ENCODE results near the gene SETDB1. TPM values are rescaled to one million over a fixed set of nuclear protein-coding genes. Genes with fewer than 3 reads are reported as not detected.
A peak's percentile ranks its signal among the peaks of the same experiment; 100 is the strongest.

The SETDB1 gene
- total and polyA plus RNA-seq, 4 donors, result 5.4 to 23.7 (median 14.0) TPM

GRCh38 chr1:151008244-151009205 is 82.4 kb downstream of the SETDB1 start, which contains the start of gene PRUNE1 (continued):
- TF ChIP-seq, protein P1, sequence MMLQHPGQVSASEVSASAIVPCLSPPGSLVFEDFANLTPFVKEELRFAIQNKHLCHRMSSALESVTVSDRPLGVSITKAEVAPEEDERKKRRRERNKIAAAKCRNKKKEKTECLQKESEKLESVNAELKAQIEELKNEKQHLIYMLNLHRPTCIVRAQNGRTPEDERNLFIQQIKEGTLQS (IDR thresholded peaks at IDR 0.05), result no peak
- TF ChIP-seq RXRA (IDR thresholded peaks at IDR 0.05) (peak; percentile 70 to 83), GABPA (IDR thresholded peaks at IDR 0.05 in 1 of 2, conservative IDR thresholded peaks at IDR 0.05 in 1 of 2) (peak; percentile 34 to 89)

DNA sequence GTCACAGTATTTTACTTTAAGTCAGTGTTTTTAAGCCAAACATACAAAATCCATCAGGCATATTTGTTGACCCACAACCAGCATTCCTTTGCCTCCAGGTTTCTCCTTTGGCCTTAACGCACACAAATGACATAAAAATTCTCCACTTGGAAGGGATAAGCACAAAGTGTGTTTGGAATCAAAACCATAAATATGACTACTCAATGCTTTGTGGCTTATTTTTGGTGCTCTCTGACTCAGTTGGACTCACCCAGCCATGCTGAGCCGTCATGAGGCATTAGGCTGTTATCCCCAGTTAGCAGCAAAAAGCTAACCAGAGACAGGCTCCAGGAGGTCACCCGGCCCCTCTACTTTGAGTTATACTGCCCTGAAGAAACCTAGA is 83.0 kb downstream of the SETDB1 start:
- TF ChIP-seq RXRA (IDR thresholded peaks at IDR 0.05), result no peak
- no peak for TF ChIP-seq GABPA (IDR thresholded peaks at IDR 0.05 in 1 of 2, conservative IDR thresholded peaks at IDR 0.05 in 1 of 2)
- no peak for TF ChIP-seq YY1 (IDR thresholded peaks at IDR 0.05)
- no peak for TF ChIP-seq JUND (IDR thresholded peaks at IDR 0.05)
- no peak for DNase-seq (ENCODE audit: low spot score)
- H3K9me3 ChIP-seq (ENCODE audit: control insufficient read depth in 4 of 4, low read length in 3 of 4), result no peaks in the 10 kb centered on the region
- H3K4me3 ChIP-seq (ENCODE audit: low read depth in 1 of 3, low read length in 3 of 3), result peak overlapping the region; percentile 53 to 78 (median 76)
- H3K4me1 ChIP-seq (ENCODE audit: control insufficient read depth in 4 of 4, insufficient read depth in 4 of 4, low read length in 3 of 4), result peaks cover 18 to 75% (median 62%) of the 10 kb centered on the region in 4 donors
- H3K27me3 ChIP-seq (ENCODE audit: control insufficient read depth in 4 of 4, insufficient read depth in 4 of 4, low read length in 3 of 4), result no peaks in the 10 kb centered on the region
- no peaks in the 10 kb centered on the region for H3K36me3 ChIP-seq (ENCODE audit: control insufficient read depth in 4 of 4, insufficient read depth in 3 of 4, low read depth in 1 of 4, low read length in 3 of 4)
- peak overlapping the region; percentile 42 to 95 for H3K9ac ChIP-seq (ENCODE audit: low read depth in 1 of 2, low read length in 2 of 2)
- 33% methylated on average over 3 of the region's 3 CpGs for WGBS
- peak overlapping the region; percentile 84 for H3K27ac ChIP-seq (ENCODE audit: low read depth in 1 of 2, low read length in 2 of 2)

GRCh38 chr1:151009674-151010345 is 83.6 kb downstream of the SETDB1 start:
- Histone ChIP-seq H3K4me1 (ENCODE audit: control insufficient read depth in 4 of 4, insufficient read depth in 4 of 4, low read length in 3 of 4) (peaks cover 17 to 75% (median 60%) of the 10 kb centered on the region in 4 donors), H3K9ac (ENCODE audit: low read depth in 1 of 2, low read length in 2 of 2) (peak overlapping the region in 1 of 2 donors; percentile 95), H3K27me3 (ENCODE audit: control insufficient read depth in 4 of 4, insufficient read depth in 4 of 4, low read length in 3 of 4) (no peaks in the 10 kb centered on the region), H3K4me3 (ENCODE audit: low read depth in 1 of 3, low read length in 3 of 3) (peak overlapping the region in 1 of 3 donors; percentile 53), H3K27ac (ENCODE audit: low read depth in 1 of 2, low read length in 2 of 2) (peak overlapping the region in 1 of 2 donors; percentile 84), H3K36me3 (ENCODE audit: control insufficient read depth in 4 of 4, insufficient read depth in 3 of 4, low read depth in 1 of 4, low read length in 3 of 4) (no peaks in the 10 kb centered on the region), H3K9me3 (ENCODE audit: control insufficient read depth in 4 of 4, low read length in 3 of 4) (no peaks in the 10 kb centered on the region)
- 96% methylated on average over 8 of the region's 8 CpGs for WGBS
- TF ChIP-seq NR2F2 (IDR thresholded peaks at IDR 0.05) (no peak), TAF1 (conservative IDR thresholded peaks at IDR 0.05) (no peak), HNF4G (IDR thresholded peaks at IDR 0.05) (no peak), HNF4A (conservative IDR thresholded peaks at IDR 0.05) (no peak), GABPA (IDR thresholded peaks at IDR 0.05 in 1 of 2, conservative IDR thresholded peaks at IDR 0.05 in 1 of 2) (no peak), YY1 (IDR thresholded peaks at IDR 0.05) (no peak), JUND (IDR thresholded peaks at IDR 0.05) (no peak), ZBTB33 (IDR thresholded peaks at IDR 0.05) (no peak), MAX (IDR thresholded peaks at IDR 0.05) (no peak), FOXA2 (IDR thresholded peaks at IDR 0.05) (no peak), FOXA1 (IDR thresholded peaks at IDR 0.05) (no peak), EGR1 (IDR thresholded peaks at IDR 0.05; ENCODE audit: low read depth in 2 of 2) (no peak), RXRA (IDR thresholded peaks at IDR 0.05) (no peak), RAD21 (IDR thresholded peaks at IDR 0.05) (no peak), SP1 (IDR thresholded peaks at IDR 0.05) (no peak)
- TF ChIP-seq, protein P2, sequence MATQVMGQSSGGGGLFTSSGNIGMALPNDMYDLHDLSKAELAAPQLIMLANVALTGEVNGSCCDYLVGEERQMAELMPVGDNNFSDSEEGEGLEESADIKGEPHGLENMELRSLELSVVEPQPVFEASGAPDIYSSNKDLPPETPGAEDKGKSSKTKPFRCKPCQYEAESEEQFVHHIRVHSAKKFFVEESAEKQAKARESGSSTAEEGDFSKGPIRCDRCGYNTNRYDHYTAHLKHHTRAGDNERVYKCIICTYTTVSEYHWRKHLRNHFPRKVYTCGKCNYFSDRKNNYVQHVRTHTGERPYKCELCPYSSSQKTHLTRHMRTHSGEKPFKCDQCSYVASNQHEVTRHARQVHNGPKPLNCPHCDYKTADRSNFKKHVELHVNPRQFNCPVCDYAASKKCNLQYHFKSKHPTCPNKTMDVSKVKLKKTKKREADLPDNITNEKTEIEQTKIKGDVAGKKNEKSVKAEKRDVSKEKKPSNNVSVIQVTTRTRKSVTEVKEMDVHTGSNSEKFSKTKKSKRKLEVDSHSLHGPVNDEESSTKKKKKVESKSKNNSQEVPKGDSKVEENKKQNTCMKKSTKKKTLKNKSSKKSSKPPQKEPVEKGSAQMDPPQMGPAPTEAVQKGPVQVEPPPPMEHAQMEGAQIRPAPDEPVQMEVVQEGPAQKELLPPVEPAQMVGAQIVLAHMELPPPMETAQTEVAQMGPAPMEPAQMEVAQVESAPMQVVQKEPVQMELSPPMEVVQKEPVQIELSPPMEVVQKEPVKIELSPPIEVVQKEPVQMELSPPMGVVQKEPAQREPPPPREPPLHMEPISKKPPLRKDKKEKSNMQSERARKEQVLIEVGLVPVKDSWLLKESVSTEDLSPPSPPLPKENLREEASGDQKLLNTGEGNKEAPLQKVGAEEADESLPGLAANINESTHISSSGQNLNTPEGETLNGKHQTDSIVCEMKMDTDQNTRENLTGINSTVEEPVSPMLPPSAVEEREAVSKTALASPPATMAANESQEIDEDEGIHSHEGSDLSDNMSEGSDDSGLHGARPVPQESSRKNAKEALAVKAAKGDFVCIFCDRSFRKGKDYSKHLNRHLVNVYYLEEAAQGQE (IDR thresholded peaks at IDR 0.05), result no peak
- TF ChIP-seq, protein P3, sequence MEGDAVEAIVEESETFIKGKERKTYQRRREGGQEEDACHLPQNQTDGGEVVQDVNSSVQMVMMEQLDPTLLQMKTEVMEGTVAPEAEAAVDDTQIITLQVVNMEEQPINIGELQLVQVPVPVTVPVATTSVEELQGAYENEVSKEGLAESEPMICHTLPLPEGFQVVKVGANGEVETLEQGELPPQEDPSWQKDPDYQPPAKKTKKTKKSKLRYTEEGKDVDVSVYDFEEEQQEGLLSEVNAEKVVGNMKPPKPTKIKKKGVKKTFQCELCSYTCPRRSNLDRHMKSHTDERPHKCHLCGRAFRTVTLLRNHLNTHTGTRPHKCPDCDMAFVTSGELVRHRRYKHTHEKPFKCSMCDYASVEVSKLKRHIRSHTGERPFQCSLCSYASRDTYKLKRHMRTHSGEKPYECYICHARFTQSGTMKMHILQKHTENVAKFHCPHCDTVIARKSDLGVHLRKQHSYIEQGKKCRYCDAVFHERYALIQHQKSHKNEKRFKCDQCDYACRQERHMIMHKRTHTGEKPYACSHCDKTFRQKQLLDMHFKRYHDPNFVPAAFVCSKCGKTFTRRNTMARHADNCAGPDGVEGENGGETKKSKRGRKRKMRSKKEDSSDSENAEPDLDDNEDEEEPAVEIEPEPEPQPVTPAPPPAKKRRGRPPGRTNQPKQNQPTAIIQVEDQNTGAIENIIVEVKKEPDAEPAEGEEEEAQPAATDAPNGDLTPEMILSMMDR (IDR thresholded peaks at IDR 0.05; ENCODE audit: low read depth, low read length, missing input control), result no peak
- TF ChIP-seq, protein P1 (IDR thresholded peaks at IDR 0.05), result no peak
- no peak for DNase-seq (ENCODE audit: low spot score)
